ENCODE results near the gene ADRB1.

The ADRB1 gene

GRCh38 chr10:114043532-114044246 lies at the start of gene ADRB1:
Gene ADRB1 (plus strand): TSS chr10:114043866. CDS start chr10:114044133, 267 bp downstream.
- DNase-seq, result peak; percentile 75 to 76

- DNase-seq, result no peak
Observed at GRCh38 chr10:113995201-113995600, 48.5 kb upstream of the ADRB1 start.

DNA sequence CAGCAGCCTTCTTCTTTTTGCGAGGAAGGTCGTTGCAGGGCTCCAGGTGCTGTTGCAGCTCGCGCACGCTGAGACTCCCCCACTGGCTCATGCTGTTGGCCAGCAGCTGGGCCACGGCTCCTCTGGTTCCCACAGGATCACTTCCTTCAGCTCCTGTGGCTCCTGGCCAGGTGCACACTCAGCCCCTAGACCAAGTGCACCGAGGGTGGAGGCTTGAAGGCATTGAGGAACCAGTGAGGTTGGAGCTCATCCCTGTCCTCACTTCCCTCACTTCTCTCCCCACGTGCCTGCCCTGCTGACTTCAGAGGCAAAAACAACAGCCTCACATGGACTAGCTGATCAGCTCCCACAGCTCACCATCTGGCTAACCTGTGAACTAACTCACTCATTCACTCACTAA lies 46.2 kb upstream of the ADRB1 start:
- DNase-seq, result peak in 1 of 2 donors; percentile 15

GRCh38 chr10:113999531-113999930 lies 44.1 kb upstream of the ADRB1 start:
- DNase-seq, result no peak

GRCh38 chr10:114000457-114001010 lies 43.1 kb upstream of the ADRB1 start:
- DNase-seq, result no peak

- DNase-seq, result no peak
Observed at GRCh38 chr10:114002422-114002821, 41.2 kb upstream of the ADRB1 start.

DNA sequence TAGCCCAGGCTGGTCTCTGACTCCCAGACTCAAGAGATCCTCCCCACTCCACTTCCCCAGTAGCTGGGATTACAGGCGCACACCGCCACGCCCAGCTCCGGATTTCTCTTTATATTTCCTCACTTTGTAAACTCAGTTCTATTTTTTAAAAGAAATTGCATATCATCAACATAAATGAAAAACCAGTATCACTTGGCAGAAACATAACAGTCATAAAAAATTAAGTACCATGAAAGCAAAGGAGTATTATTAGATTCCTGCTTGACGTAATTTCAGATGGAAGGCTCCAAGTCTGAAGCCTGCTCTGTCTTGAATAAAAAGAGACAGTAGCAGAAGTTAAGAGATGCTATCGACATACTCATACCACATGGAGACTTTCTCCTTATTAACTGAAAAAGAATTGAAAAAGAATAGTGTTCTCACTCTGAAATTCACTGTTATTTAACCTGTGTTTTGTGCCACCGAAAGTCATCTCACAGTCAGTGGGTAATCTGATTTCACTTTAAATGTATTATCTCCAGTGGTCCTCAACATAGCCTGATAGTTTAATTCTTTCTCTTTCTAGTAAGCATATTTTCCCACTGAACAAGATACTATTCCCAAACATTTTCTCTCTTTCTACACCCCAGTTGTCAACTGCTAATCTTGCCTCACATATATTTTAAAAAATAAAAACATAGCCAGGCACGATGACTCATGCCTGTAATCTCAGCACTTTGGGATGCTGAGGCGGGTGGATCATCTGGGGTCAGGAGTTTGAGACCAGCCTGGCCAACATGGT lies 40.3 kb upstream of the ADRB1 start:
- DNase-seq, result no peak

DNA sequence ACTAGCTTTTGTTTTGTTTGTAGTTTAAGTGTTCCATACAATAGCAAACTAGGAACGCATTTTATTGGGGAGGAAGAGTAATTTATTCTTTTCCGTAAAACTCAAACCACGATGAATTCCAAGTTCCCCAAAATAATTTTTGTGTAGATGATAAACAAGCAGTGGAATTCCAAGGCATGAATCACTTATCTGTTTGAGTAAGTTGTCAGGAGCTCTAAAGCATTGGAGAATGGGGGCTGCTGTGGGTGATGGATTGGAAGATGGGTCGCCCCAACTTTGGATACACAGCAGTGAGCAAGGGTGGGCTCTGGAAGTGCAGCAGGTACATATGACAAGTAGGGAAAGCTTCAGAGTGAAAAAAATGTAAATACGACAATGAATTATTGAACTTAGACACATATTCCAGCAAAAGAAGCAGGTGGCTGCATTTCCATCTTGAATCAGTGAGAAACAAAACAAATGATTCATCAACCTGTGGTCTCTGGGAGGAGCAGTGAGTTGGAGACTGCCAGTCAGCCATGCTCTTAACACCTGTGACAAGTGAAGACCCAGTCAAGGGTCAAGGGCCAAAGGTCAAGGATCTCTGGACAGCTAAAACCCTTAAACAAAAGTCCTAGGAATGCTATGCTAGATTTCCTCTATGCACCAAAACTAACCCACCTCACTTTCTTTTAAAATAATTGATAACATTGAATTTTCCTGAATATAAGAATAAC lies 34.2 kb upstream of the ADRB1 start:
- no peak for DNase-seq

DNA sequence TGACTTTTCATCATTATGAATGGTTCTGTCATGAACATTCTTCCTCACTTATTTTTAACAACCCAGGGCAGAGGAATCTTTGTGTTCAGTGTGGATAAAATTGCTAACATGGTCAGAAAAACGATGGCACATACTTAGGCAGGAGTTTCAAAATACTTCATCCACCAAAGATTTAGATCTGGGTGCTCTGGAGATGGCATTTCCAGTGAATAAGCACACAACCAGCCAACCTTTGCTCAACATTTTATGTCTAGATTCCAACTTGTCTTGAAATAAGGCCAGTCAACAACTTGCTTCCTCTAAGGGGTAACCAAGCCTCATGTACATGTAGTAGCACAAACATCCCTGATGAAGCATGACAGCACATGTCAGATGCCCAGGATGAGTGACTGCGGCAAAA lies 33.4 kb upstream of the ADRB1 start:
- DNase-seq, result no peak

DNA sequence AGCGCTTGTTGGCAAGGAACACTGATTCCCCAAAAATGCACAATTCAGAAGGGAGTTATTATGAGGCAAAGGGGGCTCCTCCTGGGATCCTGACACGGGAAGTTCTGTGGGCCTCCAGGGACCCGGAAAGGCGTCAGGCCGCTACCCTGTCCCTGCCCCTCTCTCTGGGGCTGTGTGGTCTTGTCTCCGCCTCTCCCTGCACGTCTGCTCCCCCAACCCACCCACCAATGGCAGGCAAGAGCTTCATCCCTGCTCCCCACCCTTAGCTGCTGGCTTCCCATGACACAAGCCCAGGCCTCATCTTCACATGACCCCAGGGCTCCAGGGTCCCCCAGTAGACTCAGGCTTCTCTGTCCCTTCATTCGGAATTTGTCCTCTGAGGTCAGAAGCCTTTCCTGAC lies 31.0 kb upstream of the ADRB1 start:
- no peak for DNase-seq

DNA sequence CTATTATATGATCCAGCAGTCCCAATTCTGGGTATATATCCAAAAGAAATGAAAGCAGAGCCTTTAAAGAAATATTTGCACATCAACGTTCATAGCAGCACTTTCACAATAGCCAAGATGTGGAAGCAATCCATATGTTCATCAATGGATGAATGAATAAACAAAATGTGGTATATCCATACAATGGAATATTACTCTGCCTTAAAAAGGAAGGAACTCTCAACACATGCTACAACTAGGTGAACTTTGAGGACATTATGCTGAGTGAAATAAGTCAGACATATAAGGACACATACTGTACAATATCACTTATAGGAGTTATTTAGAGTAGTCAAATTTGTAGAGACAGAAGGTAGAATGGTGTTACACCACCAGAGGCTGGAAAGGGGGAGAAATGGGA lies 28.0 kb upstream of the ADRB1 start:
- no peak for DNase-seq

- peak in 1 of 2 donors; percentile 32 for DNase-seq
Observed at GRCh38 chr10:114017271-114017670, 26.4 kb upstream of the ADRB1 start.

- no peak for DNase-seq
Observed at GRCh38 chr10:114017873-114018272, 25.8 kb upstream of the ADRB1 start.

GRCh38 chr10:114019226-114019625 lies 24.4 kb upstream of the ADRB1 start:
- DNase-seq, result no peak

DNA sequence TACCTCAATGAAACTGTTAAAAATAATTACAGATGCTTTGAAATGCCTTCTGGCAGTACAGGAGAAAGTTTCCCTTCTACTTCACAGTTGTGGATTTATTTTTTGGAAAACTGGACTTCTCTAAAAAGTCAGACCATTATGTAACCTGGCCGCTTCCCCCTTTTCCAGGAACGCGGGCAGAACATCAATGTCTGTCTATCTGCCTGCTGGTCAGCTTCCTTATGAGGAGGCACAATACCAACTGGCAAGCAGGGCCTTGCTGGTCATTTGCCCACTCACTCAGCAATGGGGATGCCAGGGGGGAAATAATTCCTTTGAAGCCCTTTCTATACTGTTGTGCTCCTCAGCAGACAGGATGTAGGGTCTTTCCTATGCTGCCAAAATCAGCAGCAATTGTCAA lies 22.5 kb upstream of the ADRB1 start:
- peak in 1 of 2 donors; percentile 24 for DNase-seq

GRCh38 chr10:114021717-114022680 lies 21.7 kb upstream of the ADRB1 start:
- no peak for DNase-seq

GRCh38 chr10:114022766-114023597 lies 20.7 kb upstream of the ADRB1 start:
- peak in 1 of 2 donors; percentile 35 for DNase-seq

DNA sequence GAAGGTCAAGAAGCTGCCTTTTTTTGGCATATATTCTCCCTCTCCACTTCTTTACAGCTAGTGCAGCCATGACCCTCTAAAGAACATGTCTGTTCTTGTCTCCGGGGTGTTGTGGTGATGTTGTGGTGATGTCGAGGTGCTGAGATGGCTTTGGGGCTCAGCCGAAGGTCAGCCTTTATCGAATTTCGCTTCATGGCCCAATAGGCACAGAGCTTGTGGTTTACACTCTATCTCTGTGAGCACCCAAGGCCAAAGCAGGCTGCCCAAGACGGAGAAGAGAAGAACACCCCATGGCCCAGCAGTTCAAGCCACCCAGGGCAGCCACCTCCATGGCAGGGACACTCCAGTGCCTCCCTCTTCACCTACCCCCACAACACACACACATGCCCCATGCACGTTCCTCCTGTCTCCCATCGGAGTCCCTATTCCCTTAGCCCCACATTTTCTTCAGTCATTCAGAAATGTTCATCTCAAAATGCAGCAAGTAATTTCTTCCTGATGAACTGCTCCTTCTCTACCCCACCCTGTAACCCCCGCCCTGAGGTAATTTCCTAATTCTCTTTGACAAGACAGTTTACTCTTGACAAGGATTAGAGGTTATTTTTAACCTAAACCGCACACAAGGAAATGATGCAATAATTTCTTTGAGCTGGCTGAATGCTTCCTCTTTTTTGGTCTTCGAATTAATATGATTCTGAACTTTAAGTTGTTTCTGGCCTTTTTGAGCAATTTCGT lies 18.6 kb upstream of the ADRB1 start:
- no peak for DNase-seq

GRCh38 chr10:114025611-114026130 lies 18.0 kb upstream of the ADRB1 start:
- DNase-seq, result no peak
